ENCODE data around the gene SULT1C4. TPM values are rescaled to one million over a fixed set of nuclear protein-coding genes. Genes with fewer than 3 reads are reported as not detected.

Gene SULT1C4
- total RNA-seq, 1 experiment from 2014 or later, result not detected

- H3K27me3 ChIP-seq (replicated peaks; ENCODE audit: insufficient read depth, low read depth, low read length, poor library complexity), result no peaks in the 10 kb centered on the region
- CTCF ChIA-PET, result no interaction called here
- BruUV-seq (replicated peaks), result no TSS peak
- DNase-seq (ENCODE audit: low spot score), result no peak
- intact Hi-C loops (cut with micrococcal nuclease; ENCODE audit: unreplicated experiment), result no loop called here
- TF ChIP-seq EZH2 (IDR thresholded peaks at IDR 0.05; ENCODE audit: borderline replicate concordance, low read depth, low read length, poor library complexity, severe bottlenecking) (no peak), CTCF (conservative IDR thresholded peaks at IDR 0.05; ENCODE audit: low read depth, low read length) (no peak)
- H3K27ac ChIP-seq (ENCODE audit: low read depth, low read length, poor library complexity, severe bottlenecking), result no peak overlapping the region
- no peaks in the 10 kb centered on the region for H3K9me3 ChIP-seq (ENCODE audit: low read depth, low read length, poor library complexity, severe bottlenecking)
- POLR2A ChIA-PET (ENCODE audit: low non-redundant PET), result no interaction called here
- no peaks in the 10 kb centered on the region for H3K36me3 ChIP-seq (ENCODE audit: insufficient read depth, low read length, poor library complexity, severe bottlenecking)
- no peaks in the 10 kb centered on the region for H3K4me1 ChIP-seq (ENCODE audit: insufficient read depth, low read length, poor library complexity, severe bottlenecking)
- no peak overlapping the region for H3K4me3 ChIP-seq (ENCODE audit: low read depth, low read length, poor library complexity, severe bottlenecking)
These were observed 10.1 kb upstream of the SULT1C4 start for GRCh38 chr2:108367561-108368175.

GRCh38 chr2:108369153-108369552 is 8.6 kb upstream of the SULT1C4 start:
- Histone ChIP-seq H3K4me3 (ENCODE audit: low read depth, low read length, poor library complexity, severe bottlenecking) (no peak overlapping the region), H3K27me3 (replicated peaks; ENCODE audit: insufficient read depth, low read depth, low read length, poor library complexity) (no peaks in the 10 kb centered on the region), H3K36me3 (ENCODE audit: insufficient read depth, low read length, poor library complexity, severe bottlenecking) (no peaks in the 10 kb centered on the region), H3K9me3 (ENCODE audit: low read depth, low read length, poor library complexity, severe bottlenecking) (no peaks in the 10 kb centered on the region), H3K27ac (ENCODE audit: low read depth, low read length, poor library complexity, severe bottlenecking) (no peak overlapping the region), H3K4me1 (ENCODE audit: insufficient read depth, low read length, poor library complexity, severe bottlenecking) (no peaks in the 10 kb centered on the region)
- no peak for DNase-seq (ENCODE audit: low spot score)
- BruUV-seq (replicated peaks), result no TSS peak
- TF ChIP-seq CTCF (conservative IDR thresholded peaks at IDR 0.05; ENCODE audit: low read depth, low read length) (no peak), EZH2 (IDR thresholded peaks at IDR 0.05; ENCODE audit: borderline replicate concordance, low read depth, low read length, poor library complexity, severe bottlenecking) (no peak)
- ChIA-PET POLR2A (ENCODE audit: low non-redundant PET) (no interaction called here), CTCF (interaction anchor here (0.6 kb wide), 1 partner anchor 37 kb away, joined by 3 read pairs; no protein-coding TSS in a partner anchor)
- intact Hi-C loops (cut with micrococcal nuclease; ENCODE audit: unreplicated experiment), result no loop called here

- TF ChIP-seq EZH2 (IDR thresholded peaks at IDR 0.05; ENCODE audit: borderline replicate concordance, low read depth, low read length, poor library complexity, severe bottlenecking) (no peak), CTCF (conservative IDR thresholded peaks at IDR 0.05; ENCODE audit: low read depth, low read length) (no peak)
- DNase-seq (ENCODE audit: low spot score), result no peak
- Histone ChIP-seq H3K27ac (ENCODE audit: low read depth, low read length, poor library complexity, severe bottlenecking) (no peak overlapping the region), H3K4me3 (ENCODE audit: low read depth, low read length, poor library complexity, severe bottlenecking) (no peak overlapping the region), H3K27me3 (replicated peaks; ENCODE audit: insufficient read depth, low read depth, low read length, poor library complexity) (no peaks in the 10 kb centered on the region), H3K9me3 (ENCODE audit: low read depth, low read length, poor library complexity, severe bottlenecking) (no peaks in the 10 kb centered on the region), H3K36me3 (ENCODE audit: insufficient read depth, low read length, poor library complexity, severe bottlenecking) (no peaks in the 10 kb centered on the region), H3K4me1 (ENCODE audit: insufficient read depth, low read length, poor library complexity, severe bottlenecking) (no peaks in the 10 kb centered on the region)
- ChIA-PET CTCF (no interaction called here), POLR2A (ENCODE audit: low non-redundant PET) (no interaction called here)
- intact Hi-C loops (cut with micrococcal nuclease; ENCODE audit: unreplicated experiment), result no loop called here
- BruUV-seq (replicated peaks), result no TSS peak
These were observed 7.7 kb upstream of the SULT1C4 start for GRCh38 chr2:108370080-108370479.

Measured in A673 (cell line).